ENCODE results near the gene TEX2. TPM values are rescaled to one million over a fixed set of nuclear protein-coding genes. Genes with fewer than 3 reads are reported as not detected.

The TEX2 gene, protein sequence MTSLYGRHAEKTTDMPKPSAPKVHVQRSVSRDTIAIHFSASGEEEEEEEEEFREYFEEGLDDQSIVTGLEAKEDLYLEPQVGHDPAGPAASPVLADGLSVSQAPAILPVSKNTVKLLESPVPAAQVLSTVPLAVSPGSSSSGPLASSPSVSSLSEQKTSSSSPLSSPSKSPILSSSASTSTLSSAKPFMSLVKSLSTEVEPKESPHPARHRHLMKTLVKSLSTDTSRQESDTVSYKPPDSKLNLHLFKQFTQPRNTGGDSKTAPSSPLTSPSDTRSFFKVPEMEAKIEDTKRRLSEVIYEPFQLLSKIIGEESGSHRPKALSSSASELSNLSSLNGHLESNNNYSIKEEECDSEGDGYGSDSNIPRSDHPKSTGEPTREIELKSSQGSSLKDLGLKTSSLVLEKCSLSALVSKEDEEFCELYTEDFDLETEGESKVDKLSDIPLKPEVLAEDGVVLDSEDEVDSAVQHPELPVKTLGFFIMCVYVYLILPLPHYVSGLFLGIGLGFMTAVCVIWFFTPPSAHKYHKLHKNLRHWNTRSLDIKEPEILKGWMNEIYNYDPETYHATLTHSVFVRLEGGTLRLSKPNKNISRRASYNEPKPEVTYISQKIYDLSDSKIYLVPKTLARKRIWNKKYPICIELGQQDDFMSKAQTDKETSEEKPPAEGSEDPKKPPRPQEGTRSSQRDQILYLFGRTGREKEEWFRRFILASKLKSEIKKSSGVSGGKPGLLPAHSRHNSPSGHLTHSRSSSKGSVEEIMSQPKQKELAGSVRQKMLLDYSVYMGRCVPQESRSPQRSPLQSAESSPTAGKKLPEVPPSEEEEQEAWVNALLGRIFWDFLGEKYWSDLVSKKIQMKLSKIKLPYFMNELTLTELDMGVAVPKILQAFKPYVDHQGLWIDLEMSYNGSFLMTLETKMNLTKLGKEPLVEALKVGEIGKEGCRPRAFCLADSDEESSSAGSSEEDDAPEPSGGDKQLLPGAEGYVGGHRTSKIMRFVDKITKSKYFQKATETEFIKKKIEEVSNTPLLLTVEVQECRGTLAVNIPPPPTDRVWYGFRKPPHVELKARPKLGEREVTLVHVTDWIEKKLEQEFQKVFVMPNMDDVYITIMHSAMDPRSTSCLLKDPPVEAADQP
- 10 to 100 TPM; 42.6 to 56.8 (median 46.6) TPM for total RNA-seq
- polyA plus RNA-seq, result 21.4 TPM
- long read RNA-seq, donor 1, full-length matches to known transcripts, result 21 of 68 reads
- long read RNA-seq, donor 1, partial matches to known transcripts, result 38 of 68 reads
- long read RNA-seq, donor 1, other reads (novel, unspliced or antisense), result 9 of 68 reads
- long read RNA-seq, donor 2, full-length matches to known transcripts, result 6 of 22 reads
- long read RNA-seq, donor 2, partial matches to known transcripts, result 14 of 22 reads
- long read RNA-seq, donor 2, other reads (novel, unspliced or antisense), result 2 of 22 reads
- long read RNA-seq, donor 3, full-length matches to known transcripts, result 32 of 287 reads
- long read RNA-seq, donor 3, partial matches to known transcripts, result 228 of 287 reads
- long read RNA-seq, donor 3, other reads (novel, unspliced or antisense), result 27 of 287 reads
- long read RNA-seq, donor 4, full-length matches to known transcripts, result 10 of 30 reads
- long read RNA-seq, donor 4, partial matches to known transcripts, result 19 of 30 reads
- long read RNA-seq, donor 4, other reads (novel, unspliced or antisense), result 1 of 30 reads

- peak; percentile 93 to 95 for ATAC-seq
Measured at GRCh38 chr17:64263000-64263766, at the start of gene TEX2. TEX2 (minus strand) TSS chr17:64263260; CDS start chr17:64214217, 49,043 bp downstream.

DNA sequence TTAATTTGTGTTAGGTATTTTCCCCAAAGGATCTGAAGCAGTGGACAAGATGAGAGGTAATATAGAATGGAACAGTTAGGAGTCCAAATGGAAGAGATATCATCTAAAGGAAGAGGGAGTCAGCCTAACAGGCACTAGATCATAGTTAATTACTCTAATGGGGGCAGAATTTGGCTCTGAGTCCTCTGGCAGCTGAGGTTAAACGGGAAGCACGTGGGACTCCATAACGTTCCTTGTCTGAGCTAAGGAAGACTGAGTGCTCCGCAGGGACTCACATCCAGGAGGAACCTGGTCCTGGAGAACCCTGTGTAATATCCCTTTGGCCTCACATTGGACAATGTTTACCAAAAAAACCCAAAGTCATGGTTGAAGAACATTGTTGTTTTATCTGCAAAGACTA lies 46.6 kb upstream of the TEX2 start:
- Histone ChIP-seq H3K4me1 (ENCODE audit: control insufficient read depth, insufficient read depth, low read length) (peaks cover 2% of the 10 kb centered on the region), H3K4me3 (ENCODE audit: low read length) (no peak overlapping the region), H3K27ac (ENCODE audit: low read length) (no peak overlapping the region), H3K27me3 (ENCODE audit: control insufficient read depth, insufficient read depth) (no peaks in the 10 kb centered on the region), H3K9me3 (ENCODE audit: control insufficient read depth, low read length) (no peaks in the 10 kb centered on the region)
- intact Hi-C loops (cut with DNase I), result loop anchor here (5.0 to 10.0 kb wide), 3 partner anchors 103 to 185 kb away; partner anchors contain the start of gene POLG2 (in 1 of the 4)
- WGBS, result 50% methylated on average over 4 of the region's 4 CpGs
- DNase-seq, result peak in 1 of 3 donors; percentile 29
- ATAC-seq, result peak; percentile 46 to 69

More at GRCh38 chr17:64263000-64263766, at the start of gene TEX2:
- no peaks in the 10 kb centered on the region for H3K9me3 ChIP-seq (ENCODE audit: control insufficient read depth, low read length)
- peak within 1 kb of the TSS; percentile 94 for H3K27ac ChIP-seq (ENCODE audit: low read length)
- H3K4me3 ChIP-seq (ENCODE audit: low read length), result peak within 1 kb of the TSS; percentile 88
- under 1% methylated on average over 69 of the region's 69 CpGs for WGBS
- peaks cover 7% of the 10 kb centered on the region for H3K4me1 ChIP-seq (ENCODE audit: control insufficient read depth, insufficient read depth, low read length)
- no peaks in the 10 kb centered on the region for H3K27me3 ChIP-seq (ENCODE audit: control insufficient read depth, insufficient read depth)
- intact Hi-C loops (cut with DNase I), result loop anchor here in 3 of 4 donors (5.0 to 10.0 kb wide), 3 partner anchors 108 to 116 kb away; no protein-coding TSS in a partner anchor
- peak; percentile 91 to 97 (median 96) for DNase-seq

- Histone ChIP-seq H3K9me3 (ENCODE audit: control insufficient read depth, low read length) (no peaks in the 10 kb centered on the region), H3K27ac (ENCODE audit: low read length) (no peak overlapping the region), H3K27me3 (ENCODE audit: control insufficient read depth, insufficient read depth) (no peaks in the 10 kb centered on the region), H3K4me3 (ENCODE audit: low read length) (no peak overlapping the region), H3K4me1 (ENCODE audit: control insufficient read depth, insufficient read depth, low read length) (peaks cover 2% of the 10 kb centered on the region)
- ATAC-seq (no peak), DNase-seq (no peak)
- 68% methylated on average over 2 of the region's 2 CpGs for WGBS
- intact Hi-C loops (cut with DNase I), result loop anchor here in 3 of 4 donors (5.0 kb wide), 1 partner anchor 108 kb away; no protein-coding TSS in a partner anchor
Measured at GRCh38 chr17:64309021-64309420, 46.0 kb upstream of the TEX2 start.

DNA sequence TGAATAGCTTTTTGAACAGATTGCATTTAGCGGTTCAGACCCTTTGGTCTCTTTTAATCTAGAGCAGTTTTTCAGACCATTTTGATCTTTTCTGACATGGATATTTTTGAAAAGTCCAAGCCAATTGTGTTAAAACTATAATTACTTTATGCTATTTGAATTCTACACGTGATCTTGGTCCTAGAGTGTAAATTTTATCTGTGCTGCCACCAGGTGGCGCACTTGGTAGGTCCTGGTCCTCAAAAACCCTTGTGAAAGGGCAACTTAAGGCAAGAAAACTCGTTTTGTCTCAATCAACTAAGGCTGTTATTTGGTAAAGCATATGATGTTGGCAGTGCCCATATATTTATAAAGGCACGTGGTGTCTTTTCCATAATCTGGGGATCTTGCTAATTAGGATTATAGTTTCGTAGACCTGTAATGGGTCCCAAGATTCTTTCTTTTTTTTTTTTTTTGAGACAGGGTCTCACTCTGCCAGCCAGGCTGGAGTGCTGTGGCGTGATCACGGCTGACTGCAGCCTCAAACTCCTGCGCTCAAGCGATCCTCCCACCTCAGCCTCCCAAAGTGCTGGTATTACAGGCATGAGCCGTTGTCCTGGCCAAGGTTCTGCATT lies 43.9 kb upstream of the TEX2 start:
- DNase-seq, result peak; percentile 71 to 88 (median 80)
- Histone ChIP-seq H3K27me3 (ENCODE audit: control insufficient read depth, insufficient read depth) (no peaks in the 10 kb centered on the region), H3K27ac (ENCODE audit: low read length) (no peak overlapping the region), H3K4me1 (ENCODE audit: control insufficient read depth, insufficient read depth, low read length) (no peaks in the 10 kb centered on the region), H3K9me3 (ENCODE audit: control insufficient read depth, low read length) (no peaks in the 10 kb centered on the region), H3K4me3 (ENCODE audit: low read length) (no peak overlapping the region)
- peak; percentile 38 to 57 for ATAC-seq
- 43% methylated on average over 11 of the region's 11 CpGs for WGBS
- intact Hi-C loops (cut with DNase I), result loop anchor here in 3 of 4 donors (5.0 kb wide), 1 partner anchor 110 kb away; no protein-coding TSS in a partner anchor

GRCh38 chr17:64304551-64304950 lies 41.5 kb upstream of the TEX2 start:
- WGBS, result 65% methylated on average over 2 of the region's 2 CpGs

DNA sequence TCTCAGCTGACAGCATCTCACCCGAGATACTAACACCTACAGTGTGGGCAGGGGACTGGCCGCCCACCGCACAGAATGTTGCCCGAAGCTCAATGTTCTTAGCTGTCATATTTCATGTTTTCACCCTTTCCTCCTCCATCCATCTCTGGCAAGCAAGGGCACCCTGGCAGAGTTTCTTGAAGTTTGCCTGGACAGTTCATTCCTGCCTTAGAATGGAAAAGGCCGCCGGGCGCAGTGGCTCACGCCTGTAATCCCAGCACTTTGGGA lies 37.6 kb upstream of the TEX2 start:
- H3K4me1 ChIP-seq (ENCODE audit: control insufficient read depth, insufficient read depth, low read length), result no peaks in the 10 kb centered on the region
- intact Hi-C loops (cut with DNase I), result no loop called here
- no peaks in the 10 kb centered on the region for H3K27me3 ChIP-seq (ENCODE audit: control insufficient read depth, insufficient read depth)
- no peak overlapping the region for H3K27ac ChIP-seq (ENCODE audit: low read length)
- H3K4me3 ChIP-seq (ENCODE audit: low read length), result no peak overlapping the region
- DNase-seq (no peak), ATAC-seq (no peak)
- 81% methylated on average over 8 of the region's 8 CpGs for WGBS
- no peaks in the 10 kb centered on the region for H3K9me3 ChIP-seq (ENCODE audit: control insufficient read depth, low read length)

More at GRCh38 chr17:64304551-64304950, 41.5 kb upstream of the TEX2 start:
- Histone ChIP-seq H3K4me3 (ENCODE audit: low read length) (no peak overlapping the region), H3K9me3 (ENCODE audit: control insufficient read depth, low read length) (no peaks in the 10 kb centered on the region), H3K4me1 (ENCODE audit: control insufficient read depth, insufficient read depth, low read length) (no peaks in the 10 kb centered on the region), H3K27me3 (ENCODE audit: control insufficient read depth, insufficient read depth) (no peaks in the 10 kb centered on the region), H3K27ac (ENCODE audit: low read length) (no peak overlapping the region)
- ATAC-seq (no peak), DNase-seq (no peak)
- intact Hi-C loops (cut with DNase I), result no loop called here

- no peak for DNase-seq
- intact Hi-C loops (cut with DNase I), result no loop called here
- Histone ChIP-seq H3K9me3 (ENCODE audit: control insufficient read depth, low read length) (no peaks in the 10 kb centered on the region), H3K27me3 (ENCODE audit: control insufficient read depth, insufficient read depth) (no peaks in the 10 kb centered on the region), H3K4me1 (ENCODE audit: control insufficient read depth, insufficient read depth, low read length) (no peaks in the 10 kb centered on the region), H3K4me3 (ENCODE audit: low read length) (no peak overlapping the region), H3K27ac (ENCODE audit: low read length) (no peak overlapping the region)
- 96% methylated on average over 8 of the region's 8 CpGs for WGBS
- ATAC-seq, result no peak
Measured at GRCh38 chr17:64297467-64298088, 34.5 kb upstream of the TEX2 start.

DNA sequence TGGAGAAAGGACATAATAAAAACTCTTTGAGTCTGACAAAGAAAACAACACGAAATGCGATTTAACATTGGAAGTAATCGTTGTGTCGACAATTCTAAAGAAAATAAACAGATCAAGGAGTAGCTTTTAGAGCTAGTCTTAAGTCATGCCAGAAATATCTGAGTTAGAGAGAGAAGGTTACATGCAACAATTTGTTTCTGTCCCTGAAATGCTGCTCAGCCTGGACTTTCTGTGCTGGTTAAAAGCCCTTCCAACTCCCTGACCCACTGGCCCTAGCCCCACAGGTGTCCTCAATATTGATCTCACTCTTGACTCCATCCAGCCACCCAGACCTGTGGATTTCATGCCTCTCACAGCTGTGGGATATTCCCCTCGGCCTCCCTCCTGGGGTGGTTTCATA lies 33.2 kb upstream of the TEX2 start:
- no peak overlapping the region for H3K4me3 ChIP-seq (ENCODE audit: low read length)
- H3K27ac ChIP-seq (ENCODE audit: low read length), result no peak overlapping the region
- no peaks in the 10 kb centered on the region for H3K4me1 ChIP-seq (ENCODE audit: control insufficient read depth, insufficient read depth, low read length)
- WGBS, result 75% methylated on average over 5 of the region's 5 CpGs
- H3K9me3 ChIP-seq (ENCODE audit: control insufficient read depth, low read length), result no peaks in the 10 kb centered on the region
- intact Hi-C loops (cut with DNase I), result no loop called here
- no peak for DNase-seq
- ATAC-seq, result no peak
- no peaks in the 10 kb centered on the region for H3K27me3 ChIP-seq (ENCODE audit: control insufficient read depth, insufficient read depth)

DNA sequence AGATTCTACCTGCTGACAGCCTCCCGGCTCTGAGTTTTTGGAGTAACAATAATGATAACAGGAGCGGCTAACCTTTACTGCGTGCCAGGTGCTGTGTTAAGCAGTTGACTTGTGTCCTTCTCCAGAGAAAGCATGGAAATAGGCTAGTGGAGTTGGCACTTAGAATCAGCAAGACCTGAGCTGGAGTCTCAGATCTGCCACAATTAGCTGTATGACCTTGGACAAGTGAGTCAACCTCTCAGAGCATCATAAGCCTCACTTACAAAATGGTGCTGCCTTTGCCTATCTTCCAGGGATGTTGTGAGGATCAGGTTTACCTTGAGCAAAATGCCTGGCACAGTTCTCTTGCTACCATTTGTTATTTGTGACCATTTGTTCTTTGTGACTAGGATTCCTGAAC lies 32.1 kb upstream of the TEX2 start:
- 96% methylated on average over 3 of the region's 3 CpGs for WGBS
- ATAC-seq (no peak), DNase-seq (no peak)
- Histone ChIP-seq H3K4me3 (ENCODE audit: low read length) (no peak overlapping the region), H3K27ac (ENCODE audit: low read length) (no peak overlapping the region), H3K4me1 (ENCODE audit: control insufficient read depth, insufficient read depth, low read length) (no peaks in the 10 kb centered on the region), H3K27me3 (ENCODE audit: control insufficient read depth, insufficient read depth) (no peaks in the 10 kb centered on the region), H3K9me3 (ENCODE audit: control insufficient read depth, low read length) (no peaks in the 10 kb centered on the region)
- intact Hi-C loops (cut with DNase I), result no loop called here

Data from right cardiac atrium (tissue), 5 donors.